G401 (cell line): ENCODE measurements around the gene PCDHGA10. TPM values are rescaled to one million over a fixed set of nuclear protein-coding genes. Genes with fewer than 3 reads are reported as not detected.
"Not testable (repeated sequence)": the region's sequence is repeated elsewhere in the genome, so short reads cannot be mapped to it uniquely, and the experiment has no call there.

Experiments used
- DNase-seq: peaks from one replicate; pipeline ENCODE4 v3.0.0-alpha.2; 2015; ENCODE audit warnings: low spot score
- in situ Hi-C: cut with HindIII; loops from 2 replicates; pipeline ENCODE4 v1.10.0; 2016; ENCODE audit warnings: low sequenced_read_pairs, mixed read lengths
- total RNA-seq: library from RNA; depleted of rRNA; stranded (reverse); fragments of >200 nt; shearing (Covaris generic); gene quantifications from 2 replicates; pipeline ENCODE4 v1.2.3, GENCODE V29; 2014

PCDHGA10 gene
- total RNA-seq, 1 experiment from 2014 or later: 0.71 TPM

DNA sequence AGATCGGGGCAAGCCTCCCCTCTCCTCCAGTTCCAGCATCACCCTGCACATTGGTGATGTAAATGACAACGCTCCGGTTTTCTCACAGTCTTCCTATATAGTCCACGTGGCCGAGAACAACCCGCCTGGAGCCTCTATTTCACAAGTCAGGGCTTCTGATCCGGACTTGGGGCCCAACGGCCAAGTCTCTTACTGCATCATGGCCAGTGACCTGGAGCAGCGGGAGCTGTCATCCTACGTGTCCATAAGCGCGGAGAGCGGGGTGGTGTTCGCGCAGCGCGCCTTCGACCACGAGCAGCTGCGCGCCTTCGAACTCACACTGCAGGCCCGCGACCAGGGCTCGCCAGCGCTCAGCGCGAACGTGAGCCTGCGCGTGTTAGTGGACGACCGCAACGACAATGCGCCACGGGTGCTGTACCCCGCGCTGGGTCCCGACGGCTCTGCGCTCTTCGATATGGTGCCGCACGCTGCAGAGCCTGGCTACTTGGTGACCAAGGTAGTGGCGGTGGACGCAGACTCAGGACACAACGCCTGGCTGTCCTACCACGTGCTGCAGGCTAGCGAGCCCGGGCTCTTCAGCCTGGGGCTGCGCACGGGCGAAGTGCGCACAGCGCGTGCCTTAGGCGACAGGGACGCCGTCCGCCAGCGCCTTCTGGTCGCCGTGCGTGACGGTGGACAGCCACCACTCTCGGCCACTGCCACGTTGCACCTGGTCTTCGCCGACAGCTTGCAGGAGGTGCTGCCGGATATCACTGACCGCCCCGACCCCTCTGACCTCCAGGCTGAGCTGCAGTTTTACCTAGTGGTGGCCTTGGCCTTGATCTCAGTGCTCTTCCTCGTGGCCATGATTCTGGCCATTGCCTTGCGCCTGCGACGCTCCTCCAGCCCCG, 23.4 kb upstream of the PCDHGA10 start:
- in situ Hi-C loops: no loop called here
- no peak for DNase-seq

DNA sequence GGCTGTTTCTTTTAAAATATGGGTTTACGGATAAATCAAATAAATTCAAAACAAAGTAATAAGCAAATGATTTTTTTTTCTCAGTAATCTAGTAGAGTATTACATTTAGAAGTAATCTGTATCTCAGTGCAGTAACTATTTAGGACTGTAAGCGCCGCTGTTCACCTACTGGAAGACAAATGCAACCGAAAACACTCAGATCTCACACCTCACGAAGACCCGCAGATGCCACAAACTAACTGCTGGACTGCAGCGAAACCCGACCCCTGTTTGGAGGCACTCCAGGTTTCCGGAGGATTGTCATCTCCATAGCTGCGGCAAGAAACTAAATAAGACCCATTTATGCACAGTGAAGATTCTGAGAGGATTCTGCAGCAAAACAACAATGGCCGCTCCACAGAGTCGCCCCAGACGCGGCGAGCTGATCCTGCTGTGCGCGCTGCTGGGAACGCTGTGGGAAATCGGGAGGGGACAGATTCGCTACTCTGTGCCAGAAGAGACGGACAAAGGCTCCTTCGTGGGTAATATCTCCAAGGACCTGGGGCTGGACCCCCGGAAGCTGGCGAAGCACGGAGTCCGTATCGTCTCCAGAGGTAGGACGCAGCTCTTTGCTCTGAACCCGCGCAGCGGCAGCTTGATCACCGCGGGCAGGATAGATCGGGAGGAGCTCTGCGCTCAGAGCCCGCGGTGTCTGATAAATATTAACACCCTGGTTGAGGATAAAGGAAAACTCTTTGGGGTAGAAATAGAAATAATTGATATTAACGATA, 20.2 kb upstream of the PCDHGA10 start, which contains the start of gene PCDHGA8:
PCDHGA8 (plus strand) TSS at position 205 of the 770 bp plus-strand sequence; CDS start at position 386, 181 bp downstream.
- no peak for DNase-seq
- in situ Hi-C loops: no loop called here

GRCh38 chr5:141393267-141393666, 19.5 kb upstream of the PCDHGA10 start:
- in situ Hi-C loops: no loop called here
- no peak for DNase-seq

GRCh38 chr5:141394401-141395187, 18.2 kb upstream of the PCDHGA10 start:
- in situ Hi-C loops, DNase-seq: not testable (repeated sequence)

DNA sequence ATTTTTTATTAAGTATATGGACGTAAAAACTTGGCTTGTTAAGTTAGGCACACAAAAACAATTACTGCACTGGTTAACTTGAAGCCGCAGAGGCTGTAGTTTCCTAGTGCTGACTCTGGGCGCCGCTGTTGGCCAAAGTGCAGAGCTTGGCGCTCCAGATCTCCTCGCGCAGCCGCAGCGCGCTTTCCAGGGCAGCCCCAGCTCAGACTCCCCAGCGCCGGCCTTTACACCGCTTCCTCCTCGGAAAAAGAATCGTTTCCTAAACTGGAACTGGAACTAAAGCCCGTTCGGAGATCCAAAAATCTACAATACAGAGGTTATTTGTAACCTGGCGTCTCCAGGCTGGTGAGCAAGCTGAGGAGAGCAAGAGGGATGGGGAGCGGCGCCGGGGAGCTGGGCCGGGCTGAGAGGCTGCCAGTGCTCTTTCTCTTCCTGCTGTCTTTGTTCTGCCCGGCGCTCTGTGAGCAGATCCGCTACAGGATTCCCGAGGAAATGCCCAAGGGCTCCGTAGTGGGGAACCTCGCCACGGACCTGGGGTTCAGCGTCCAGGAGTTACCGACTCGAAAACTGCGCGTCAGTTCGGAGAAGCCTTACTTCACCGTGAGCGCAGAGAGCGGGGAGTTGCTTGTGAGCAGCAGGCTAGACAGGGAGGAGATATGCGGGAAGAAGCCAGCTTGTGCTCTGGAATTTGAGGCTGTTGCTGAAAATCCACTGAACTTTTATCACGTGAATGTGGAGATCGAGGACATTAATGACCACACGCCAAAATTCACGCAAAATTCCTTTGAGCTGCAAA, 14.8 kb upstream of the PCDHGA10 start, which contains the start of gene PCDHGB5:
PCDHGB5 (plus strand) TSS at position 192 of the 796 bp plus-strand sequence; CDS start at position 373, 181 bp downstream.
- in situ Hi-C loops: not testable (repeated sequence)
- DNase-seq: peak; percentile 5

DNA sequence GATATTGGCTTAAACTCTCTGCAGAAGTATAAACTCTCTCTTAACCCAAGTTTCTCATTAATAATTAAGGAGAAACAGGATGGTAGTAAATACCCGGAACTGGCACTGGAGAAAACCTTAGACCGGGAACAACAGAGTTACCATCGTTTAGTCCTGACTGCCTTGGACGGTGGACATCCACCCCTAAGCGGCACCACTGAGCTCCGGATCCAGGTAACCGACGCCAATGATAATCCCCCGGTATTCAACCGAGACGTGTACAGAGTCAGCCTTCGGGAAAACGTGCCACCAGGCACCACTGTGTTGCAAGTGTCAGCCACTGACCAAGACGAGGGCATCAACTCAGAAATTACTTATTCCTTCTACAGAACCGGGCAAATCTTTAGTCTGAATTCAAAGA, 14.2 kb upstream of the PCDHGA10 start:
- no peak for DNase-seq
- in situ Hi-C loops: no loop called here

GRCh38 chr5:141399555-141400258, 13.1 kb upstream of the PCDHGA10 start:
- in situ Hi-C loops: no loop called here
- no peak for DNase-seq

DNA sequence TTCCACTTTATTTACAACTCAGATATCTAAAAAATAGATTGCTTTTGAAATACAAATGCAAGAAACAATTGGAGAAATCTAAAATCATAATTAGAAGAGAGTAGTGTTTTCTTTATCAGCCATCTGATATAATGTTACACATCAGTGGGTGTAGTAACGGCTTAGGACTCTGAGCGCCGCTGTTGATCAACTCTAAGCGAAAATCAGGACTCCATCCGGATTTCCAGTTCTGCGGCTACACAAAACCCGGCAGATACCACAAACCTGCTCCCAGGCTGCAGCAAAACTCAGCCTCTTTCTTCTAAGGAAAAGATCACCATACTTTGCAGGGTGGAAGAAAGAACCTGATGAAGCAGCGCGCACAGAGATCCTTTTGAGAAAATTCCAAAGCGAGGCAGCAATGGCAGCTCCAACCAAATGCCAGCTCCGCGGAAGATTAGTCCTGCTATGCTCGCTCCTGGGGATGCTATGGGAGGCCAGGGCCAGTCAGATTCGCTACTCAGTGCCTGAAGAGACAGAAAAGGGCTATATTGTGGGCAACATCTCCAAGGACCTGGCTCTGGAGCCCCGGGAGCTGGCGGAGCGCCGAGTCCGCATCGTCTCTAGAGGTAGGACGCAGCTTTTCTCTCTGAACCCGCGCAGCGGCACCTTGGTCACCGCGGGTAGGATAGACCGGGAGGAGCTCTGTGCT, 10.1 kb upstream of the PCDHGA10 start, which contains the start of gene PCDHGA9:
PCDHGA9 (plus strand) TSS at position 226 of the 691 bp plus-strand sequence; CDS start at position 401, 175 bp downstream.
- in situ Hi-C loops: no loop called here
- DNase-seq: peak; percentile 37

DNA sequence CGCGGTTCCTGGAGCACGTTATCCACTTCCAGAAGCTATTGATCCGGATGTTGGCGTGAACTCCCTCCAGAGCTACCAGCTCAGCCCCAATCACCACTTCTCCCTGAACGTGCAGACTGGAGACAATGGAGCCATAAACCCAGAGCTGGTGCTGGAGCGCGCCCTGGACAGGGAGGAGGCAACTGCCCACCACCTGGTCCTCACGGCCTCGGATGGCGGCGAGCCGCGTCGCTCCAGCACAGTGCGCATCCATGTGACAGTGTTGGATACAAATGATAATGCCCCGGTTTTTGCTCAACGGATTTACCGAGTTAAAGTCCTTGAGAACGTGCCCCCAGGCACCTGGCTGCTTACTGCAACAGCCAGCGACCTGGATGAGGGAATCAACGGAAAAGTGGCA, 9.4 kb upstream of the PCDHGA10 start:
- in situ Hi-C loops: no loop called here
- no peak for DNase-seq

DNA sequence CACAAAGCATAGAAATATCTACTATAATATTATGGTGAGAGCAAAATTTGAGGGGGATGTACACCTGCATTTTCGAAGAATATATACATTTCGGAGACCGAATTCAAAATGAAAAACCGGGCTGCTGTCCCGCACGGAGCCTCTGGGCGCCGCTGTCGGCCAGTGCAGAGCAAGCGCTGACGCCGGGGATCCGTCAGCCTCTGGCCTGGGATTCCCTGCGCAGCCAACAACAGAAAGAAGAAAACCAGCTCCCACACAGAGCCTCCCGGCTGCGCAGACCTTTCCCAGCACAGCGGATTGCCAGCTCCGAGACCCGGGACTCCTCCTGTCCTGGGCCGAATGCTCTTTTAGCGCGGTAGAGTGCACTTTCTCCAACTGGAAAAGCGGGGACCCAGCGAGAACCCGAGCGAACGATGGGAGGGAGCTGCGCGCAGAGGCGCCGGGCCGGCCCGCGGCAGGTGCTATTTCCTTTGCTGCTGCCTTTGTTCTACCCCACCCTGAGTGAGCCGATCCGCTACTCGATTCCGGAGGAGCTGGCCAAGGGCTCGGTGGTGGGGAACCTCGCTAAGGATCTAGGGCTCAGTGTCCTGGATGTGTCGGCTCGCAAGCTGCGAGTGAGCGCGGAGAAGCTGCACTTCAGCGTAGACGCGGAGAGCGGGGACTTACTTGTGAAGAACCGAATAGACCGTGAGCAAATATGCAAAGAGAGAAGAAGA, 4.8 kb upstream of the PCDHGA10 start, which contains the start of gene PCDHGB6:
PCDHGB6 (plus strand) TSS at position 232 of the 716 bp plus-strand sequence; CDS start at position 414, 182 bp downstream.
- peak; percentile 9 for DNase-seq
- in situ Hi-C loops: not testable (repeated sequence)

- DNase-seq: no peak
- in situ Hi-C loops: no loop called here
Measured at GRCh38 chr5:141409598-141410306, 3.0 kb upstream of the PCDHGA10 start.

DNA sequence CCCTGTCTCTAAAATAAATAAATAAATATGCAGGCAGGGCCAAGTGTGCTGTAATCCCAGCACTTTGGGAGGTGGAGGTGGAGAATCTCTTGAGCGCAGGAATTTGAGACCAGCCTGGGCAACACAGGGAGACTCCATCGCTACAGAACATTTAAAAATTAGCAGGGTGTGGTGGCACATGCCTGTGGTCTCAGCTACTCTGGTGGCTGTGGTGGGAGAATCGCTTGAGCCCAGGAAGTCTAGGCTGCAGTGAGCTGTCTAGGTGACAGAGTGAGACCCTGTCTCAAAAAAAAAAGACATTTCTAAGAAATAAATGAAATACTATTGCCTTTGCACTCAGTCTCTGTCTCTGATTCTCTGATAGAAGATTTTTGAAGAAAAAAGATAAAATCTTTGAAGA, 1.2 kb upstream of the PCDHGA10 start:
- no peak for DNase-seq
- in situ Hi-C loops: no loop called here

DNA sequence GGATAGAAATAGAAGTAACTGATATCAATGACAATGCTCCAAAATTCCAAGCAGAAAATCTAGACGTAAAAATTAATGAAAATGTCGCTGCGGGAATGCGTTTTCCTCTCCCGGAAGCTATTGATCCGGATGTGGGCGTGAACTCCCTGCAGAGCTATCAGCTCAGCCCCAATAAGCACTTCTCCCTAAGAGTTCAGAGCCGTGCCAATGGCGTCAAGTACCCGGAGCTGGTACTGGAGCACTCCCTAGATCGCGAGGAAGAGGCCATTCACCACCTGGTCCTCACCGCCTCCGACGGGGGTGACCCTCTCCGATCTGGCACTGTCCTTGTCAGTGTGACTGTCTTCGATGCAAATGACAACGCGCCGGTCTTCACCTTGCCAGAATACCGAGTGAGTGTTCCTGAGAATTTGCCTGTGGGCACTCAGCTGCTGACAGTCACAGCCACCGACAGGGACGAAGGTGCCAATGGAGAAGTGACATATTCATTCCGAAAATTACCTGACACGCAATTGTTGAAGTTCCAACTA, 818 bp downstream of the PCDHGA10 start:
- DNase-seq: no peak
- in situ Hi-C loops: no loop called here

DNA sequence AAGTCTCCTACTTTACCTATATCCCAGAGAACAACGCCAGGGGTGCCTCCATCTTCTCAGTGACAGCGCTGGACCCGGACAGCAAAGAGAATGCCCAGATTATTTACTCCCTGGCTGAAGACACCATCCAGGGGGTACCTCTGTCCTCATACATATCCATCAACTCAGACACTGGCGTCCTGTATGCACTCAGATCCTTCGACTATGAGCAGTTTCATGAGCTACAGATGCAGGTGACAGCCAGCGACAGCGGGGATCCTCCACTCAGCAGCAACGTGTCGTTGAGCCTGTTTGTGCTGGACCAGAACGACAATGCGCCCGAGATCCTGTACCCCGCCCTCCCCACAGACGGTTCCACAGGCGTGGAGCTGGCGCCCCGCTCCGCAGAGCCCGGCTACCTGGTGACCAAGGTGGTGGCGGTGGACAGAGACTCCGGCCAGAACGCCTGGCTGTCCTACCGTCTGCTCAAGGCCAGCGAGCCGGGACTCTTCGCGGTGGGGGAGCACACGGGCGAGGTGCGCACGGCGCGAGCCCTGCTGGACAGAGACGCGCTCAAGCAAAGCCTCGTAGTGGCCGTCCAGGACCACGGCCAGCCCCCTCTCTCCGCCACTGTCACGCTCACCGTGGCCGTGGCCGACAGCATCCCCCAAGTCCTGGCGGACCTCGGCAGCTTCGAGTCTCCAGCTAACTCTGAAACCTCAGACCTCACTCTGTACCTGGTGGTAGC, 1.9 kb downstream of the PCDHGA10 start:
- DNase-seq, in situ Hi-C loops: not testable (repeated sequence)

GRCh38 chr5:141415275-141415618, 2.5 kb downstream of the PCDHGA10 start:
- in situ Hi-C loops, DNase-seq: not testable (repeated sequence)
